HG03103 (cell line): ENCODE measurements around the gene HLCS.

Source experiments
- ATAC-seq: cut with Tn5 transposase; IDR thresholded peaks from one replicate; pipeline ENCODE4 v1.9.1; 2021; ENCODE audit warnings: low read depth; ENCODE audit not compliant: unreplicated experiment

The HLCS gene

DNA sequence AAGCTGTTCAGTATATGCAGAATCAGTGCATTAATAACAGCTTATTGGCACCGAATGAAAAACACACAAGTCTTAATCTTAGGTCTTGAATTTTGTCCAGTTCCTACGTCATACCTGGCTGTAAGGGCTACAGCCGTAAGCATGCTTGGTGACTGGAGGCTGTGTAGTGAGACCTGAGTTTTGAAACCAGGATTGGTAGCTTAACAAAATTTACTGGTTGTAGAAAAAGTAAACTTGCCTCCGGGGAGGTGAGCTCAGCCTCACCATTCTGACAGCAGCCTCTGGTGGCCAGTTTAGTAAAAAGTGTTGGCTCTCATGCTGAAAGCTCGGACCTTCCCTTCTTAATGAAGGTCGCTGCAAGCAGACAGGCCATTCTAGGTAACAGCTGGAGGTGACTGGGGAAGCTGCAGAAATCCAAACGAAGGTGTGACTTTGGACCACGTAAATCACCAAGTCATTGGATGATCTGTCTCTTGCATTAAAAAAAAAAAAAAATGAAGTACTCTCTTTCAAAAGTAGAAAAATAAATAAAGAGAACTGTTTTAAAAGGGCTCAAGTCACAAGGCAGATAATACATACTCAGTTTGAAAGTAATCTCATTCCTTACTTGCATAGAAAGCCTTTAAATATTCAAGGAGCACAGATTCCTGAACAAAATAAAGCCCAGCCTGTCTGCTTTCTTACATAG lies 48.9 kb downstream of the HLCS start:
- ATAC-seq, result no peak

DNA sequence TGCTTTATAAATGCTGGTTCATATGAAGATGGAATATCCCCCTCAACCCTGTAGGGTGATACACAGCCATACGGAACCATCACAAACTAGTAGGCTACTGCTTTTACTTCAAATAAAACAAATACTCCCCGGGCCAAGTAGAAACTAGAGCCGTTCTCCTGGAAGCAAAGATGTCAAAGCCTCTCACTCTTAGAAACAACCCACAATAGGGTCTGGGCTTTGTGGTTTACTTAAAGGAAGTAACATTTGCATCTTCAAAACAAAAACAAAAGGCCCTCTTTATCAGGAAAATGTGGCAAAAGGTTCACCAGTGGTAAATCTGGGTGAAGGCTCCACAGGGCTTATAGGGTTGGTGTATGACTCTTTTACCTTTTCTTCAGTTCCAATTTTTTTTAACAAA lies 49.8 kb downstream of the HLCS start:
- no peak for ATAC-seq

DNA sequence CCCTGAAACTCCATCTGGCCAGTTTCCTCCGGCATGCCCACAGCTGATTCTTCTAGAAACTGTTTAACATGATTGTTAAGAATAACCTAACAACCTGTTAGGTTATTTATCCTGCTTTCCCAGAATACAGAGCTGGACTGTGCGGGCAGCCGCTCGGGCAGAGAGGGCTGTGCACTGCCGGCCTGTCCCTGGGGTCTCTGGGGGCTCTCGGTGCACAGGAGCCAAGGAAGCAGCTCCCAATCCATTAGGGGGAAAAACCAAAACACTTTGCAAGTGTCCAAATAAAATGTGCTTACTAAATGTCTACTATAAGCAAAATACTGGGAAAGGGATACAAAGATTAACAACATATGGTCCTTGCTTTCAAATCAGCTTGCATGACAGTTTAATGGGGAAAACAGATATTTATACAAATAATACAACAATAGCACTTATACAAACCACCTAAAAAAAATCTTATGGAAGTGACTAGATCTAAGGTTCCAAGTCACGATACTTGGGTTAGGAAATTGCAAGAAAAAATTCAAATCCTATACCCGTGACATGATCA lies 50.7 kb downstream of the HLCS start:
- ATAC-seq, result no peak

GRCh38 chr21:36915014-36915695 lies 51.3 kb downstream of the HLCS start:
- no peak for ATAC-seq

GRCh38 chr21:36914244-36915013 lies 52.0 kb downstream of the HLCS start:
- no peak for ATAC-seq

DNA sequence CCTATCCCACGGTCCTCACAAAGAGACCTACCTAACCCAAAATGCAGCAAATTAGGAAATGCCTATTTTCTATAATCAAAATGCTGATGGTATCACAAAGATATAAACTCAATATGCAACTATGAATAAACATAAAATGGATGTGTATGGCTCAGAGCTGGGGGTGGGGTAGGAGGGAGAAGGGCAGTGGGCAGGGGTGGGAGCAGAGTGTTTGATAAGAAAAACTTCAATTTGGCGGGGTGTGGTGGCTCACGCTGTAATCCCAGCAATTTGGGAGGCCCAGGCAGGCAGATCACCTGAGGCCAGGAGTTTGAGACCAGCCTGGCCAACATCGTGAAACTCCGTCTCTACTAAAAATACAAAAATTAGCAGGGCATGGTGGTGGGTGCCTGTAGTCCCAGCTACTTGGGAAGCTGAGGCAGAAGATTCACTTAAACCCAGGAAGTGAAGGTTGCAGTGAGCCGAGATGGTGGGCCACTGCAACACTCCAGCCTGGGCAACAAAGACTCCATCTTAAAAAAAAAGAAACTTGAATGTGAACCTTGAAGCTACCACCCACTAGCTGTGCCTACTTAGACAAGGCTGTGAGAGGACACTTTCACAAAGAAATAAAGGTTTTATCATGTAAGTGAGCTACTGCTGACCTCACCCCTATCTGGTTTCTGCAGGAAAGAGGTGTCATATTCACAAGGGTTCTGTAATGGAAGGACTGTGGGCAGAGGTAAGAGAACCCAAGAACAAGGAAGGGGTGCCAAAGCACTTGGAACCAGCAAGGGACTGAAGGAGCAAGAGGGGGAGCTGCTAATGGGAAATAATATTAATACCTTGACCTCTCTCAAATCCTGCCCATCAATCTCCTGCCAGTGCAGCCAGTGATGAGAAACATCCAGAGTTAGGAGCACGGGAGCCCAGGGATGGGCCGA lies 53.0 kb downstream of the HLCS start:
- no peak for ATAC-seq

GRCh38 chr21:36910581-36911307 lies 55.7 kb downstream of the HLCS start:
- ATAC-seq, result no peak

- ATAC-seq, result no peak
Observed at GRCh38 chr21:36909901-36910561, 56.4 kb downstream of the HLCS start.

GRCh38 chr21:36909423-36909822 lies 57.0 kb downstream of the HLCS start:
- ATAC-seq, result no peak

- ATAC-seq, result no peak
Observed at GRCh38 chr21:36908260-36908908, 58.1 kb downstream of the HLCS start.

- no peak for ATAC-seq
Observed at GRCh38 chr21:36904093-36904666, 62.3 kb downstream of the HLCS start.

DNA sequence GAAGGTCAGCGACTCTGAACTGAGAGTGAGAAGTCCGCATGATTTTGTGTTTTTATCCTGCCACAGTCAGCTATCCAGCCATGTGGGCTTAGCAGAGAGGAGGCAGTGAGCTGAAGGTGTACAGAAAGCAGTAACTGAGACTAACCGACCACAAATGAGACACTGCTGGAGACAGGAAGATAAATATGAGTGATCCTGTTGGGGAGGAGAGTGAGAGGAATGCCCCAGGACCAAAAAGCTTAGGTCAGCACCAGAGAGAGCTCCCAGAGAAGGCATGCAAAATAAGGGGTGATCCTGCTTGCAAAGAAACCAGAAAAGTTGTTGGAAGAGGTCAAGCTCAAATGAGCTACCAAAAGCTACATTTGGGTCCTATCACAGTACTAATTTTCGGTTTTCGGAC lies 63.7 kb downstream of the HLCS start:
- ATAC-seq, result no peak

- ATAC-seq, result no peak
Observed at GRCh38 chr21:36902331-36902730, 64.1 kb downstream of the HLCS start.

DNA sequence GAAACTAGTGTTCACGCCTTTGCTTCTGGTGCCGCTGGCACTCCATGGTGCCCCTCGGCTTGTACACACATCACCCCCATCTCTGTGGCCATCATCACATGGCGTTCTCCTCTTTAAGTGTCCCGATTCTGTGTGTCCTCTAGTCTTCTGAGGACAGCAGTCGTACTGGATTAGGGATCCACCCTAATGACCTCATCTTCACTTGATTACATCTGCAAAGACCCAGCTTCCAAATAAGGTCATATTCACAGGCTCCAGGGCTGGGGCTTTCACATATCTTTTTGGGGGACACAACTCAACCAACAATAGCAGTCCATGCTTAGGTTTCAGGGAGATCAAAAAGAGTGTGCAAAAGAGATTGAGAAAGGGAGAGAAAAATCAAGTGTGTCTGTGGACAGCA lies 64.9 kb downstream of the HLCS start:
- ATAC-seq, result no peak

- ATAC-seq, result no peak
Observed at GRCh38 chr21:36893581-36893980, 72.9 kb downstream of the HLCS start.

GRCh38 chr21:36892201-36892600 lies 74.3 kb downstream of the HLCS start:
- ATAC-seq, result no peak

GRCh38 chr21:36891692-36892091 lies 74.8 kb downstream of the HLCS start:
- no peak for ATAC-seq

DNA sequence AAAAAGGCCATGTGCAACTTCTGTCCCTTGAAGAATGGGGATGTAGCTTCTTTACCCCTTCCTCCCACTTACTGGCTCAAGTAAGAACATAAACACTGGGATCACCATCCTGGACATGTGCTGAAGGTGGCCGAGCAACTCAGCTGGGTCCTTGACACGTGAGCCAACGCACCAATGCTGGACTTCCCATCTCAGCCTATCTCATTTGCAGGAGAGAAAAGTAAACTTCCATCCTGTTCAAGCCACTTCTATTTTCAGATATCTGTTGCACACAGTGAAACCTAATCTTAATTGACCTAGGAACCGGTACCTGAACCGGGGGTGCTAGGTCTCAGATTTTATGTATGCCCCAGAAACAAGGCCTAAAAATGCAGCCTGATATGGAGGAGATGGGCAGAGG lies 75.3 kb downstream of the HLCS start:
- no peak for ATAC-seq
